ENCODE results near the gene RGL4. TPM values are rescaled to one million over a fixed set of nuclear protein-coding genes. Genes with fewer than 3 reads are reported as not detected.
A peak's percentile ranks its signal among the peaks of the same experiment; 100 is the strongest.

Gene RGL4
- total and polyA plus RNA-seq, 2 of the 13 experiments (the other 11 are each of a cell fraction or from before 2014, with no cell fraction given): not detected

- TF ChIP-seq GPBP1L1 (CRISPR knock-in tag; IDR thresholded peaks at IDR 0.05) (no peak), YEATS4 (CRISPR knock-in tag; IDR thresholded peaks at IDR 0.05; ENCODE audit: borderline replicate concordance) (peak; percentile 84), AKNA (CRISPR knock-in tag; IDR thresholded peaks at IDR 0.05; ENCODE audit: borderline replicate concordance) (no peak), ZNF331 (CRISPR knock-in tag; IDR thresholded peaks at IDR 0.05) (peak; percentile 59; the same call in 1 of the 2 replicates), REPIN1 (CRISPR knock-in tag; IDR thresholded peaks at IDR 0.05; ENCODE audit: borderline replicate concordance, low read depth) (peak; percentile 89), SMARCC2 (IDR thresholded peaks at IDR 0.05) (no peak), ZNF616 (CRISPR knock-in tag; IDR thresholded peaks at IDR 0.05; ENCODE audit: low read depth) (peak; percentile 90), MATR3 (CRISPR knock-in tag; IDR thresholded peaks at IDR 0.05) (no peak), ZNF710 (CRISPR knock-in tag; IDR thresholded peaks at IDR 0.05; ENCODE audit: borderline replicate concordance) (peak; percentile 87; the same call in 1 of the 2 replicates), NR2F2 (IDR thresholded peaks at IDR 0.05; ENCODE audit: borderline replicate concordance, low read depth) (no peak), HOXD1 (CRISPR knock-in tag; IDR thresholded peaks at IDR 0.05) (no peak), ZBTB25 (CRISPR knock-in tag; IDR thresholded peaks at IDR 0.05) (peak; percentile 71; the same call in 1 of the 2 replicates), MYNN (CRISPR knock-in tag; IDR thresholded peaks at IDR 0.05; ENCODE audit: low read depth) (0 out of 2 replicates have a peak, but pooled peaks have one; percentile 58), TGIF2 (CRISPR knock-in tag; IDR thresholded peaks at IDR 0.05) (peak; percentile 68; the same call in 1 of the 2 replicates), ELF3 (CRISPR knock-in tag; IDR thresholded peaks at IDR 0.05) (0 out of 2 replicates have a peak, but pooled peaks have one; percentile 42), KLF11 (CRISPR knock-in tag; IDR thresholded peaks at IDR 0.05) (peak; percentile 37; the same call in 1 of the 2 replicates), MLLT10 (CRISPR knock-in tag; IDR thresholded peaks at IDR 0.05) (no peak), ZC3H13 (CRISPR knock-in tag; IDR thresholded peaks at IDR 0.05) (peak; percentile 73; the same call in 1 of the 2 replicates), CENPT (CRISPR knock-in tag; IDR thresholded peaks at IDR 0.05; ENCODE audit: low read depth) (peak; percentile 76)
Measured at GRCh38 chr22:23716811-23717801, 26.3 kb downstream of the RGL4 start (continued).
